NCI-H2029 treated with DMSO at 0.1 percent for 48 hours (cell line): ENCODE data around the gene GABRR1.
"Not testable (repeated sequence)": the region's sequence is repeated elsewhere in the genome, so short reads cannot be mapped to it uniquely, and the experiment has no call there.

Experiments used
- DNase-seq: peaks from one replicate; lab custom pipeline; 2025; lab: John Stamatoyannopoulos, UW

GABRR1 gene

GRCh38 chr6:89154131-89154530, 63.0 kb downstream of the GABRR1 start:
- DNase-seq = no peak

- no peak for DNase-seq
These were observed 69.0 kb downstream of the GABRR1 start for GRCh38 chr6:89148016-89148750.

- peak; percentile 22 for DNase-seq
These were observed 70.1 kb downstream of the GABRR1 start for GRCh38 chr6:89146718-89147700.

GRCh38 chr6:89145956-89146717, 71.0 kb downstream of the GABRR1 start, which contains the start of gene PM20D2:
PM20D2 (plus strand) TSS chr6:89146055; CDS start chr6:89146145, 90 bp downstream.
- DNase-seq = peak; percentile 26

GRCh38 chr6:89145091-89145955, 71.8 kb downstream of the GABRR1 start:
- no peak for DNase-seq

DNA sequence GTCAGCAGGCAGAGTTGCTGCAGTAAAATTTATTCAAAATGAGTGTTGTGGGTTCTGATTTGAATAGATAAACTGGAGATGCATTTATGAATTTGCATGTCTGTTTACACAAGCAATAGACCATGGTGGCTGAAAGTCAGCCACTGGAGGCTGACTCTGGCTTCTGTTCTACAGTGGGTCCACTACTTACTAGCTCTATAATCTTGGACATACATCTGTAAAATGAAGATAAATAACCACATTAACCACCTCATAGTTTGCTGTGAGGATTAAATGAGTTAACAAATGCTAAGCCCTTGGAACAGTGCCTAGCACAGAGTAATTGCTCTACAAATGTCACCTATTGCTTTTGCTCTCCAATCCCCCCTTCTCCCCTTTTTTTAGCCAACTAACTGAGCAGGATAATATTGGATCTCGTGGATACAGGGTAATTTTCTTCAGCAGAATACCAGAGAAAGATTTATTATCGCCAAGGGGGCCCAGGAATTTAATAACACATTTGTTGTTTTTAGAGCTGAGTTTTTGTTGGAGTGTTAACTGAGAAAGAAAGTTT, 72.7 kb downstream of the GABRR1 start:
- DNase-seq = no peak

- no peak for DNase-seq
These were observed 76.6 kb downstream of the GABRR1 start for GRCh38 chr6:89140347-89141156.

- no peak for DNase-seq
These were observed 77.4 kb downstream of the GABRR1 start for GRCh38 chr6:89139509-89140346.

DNA sequence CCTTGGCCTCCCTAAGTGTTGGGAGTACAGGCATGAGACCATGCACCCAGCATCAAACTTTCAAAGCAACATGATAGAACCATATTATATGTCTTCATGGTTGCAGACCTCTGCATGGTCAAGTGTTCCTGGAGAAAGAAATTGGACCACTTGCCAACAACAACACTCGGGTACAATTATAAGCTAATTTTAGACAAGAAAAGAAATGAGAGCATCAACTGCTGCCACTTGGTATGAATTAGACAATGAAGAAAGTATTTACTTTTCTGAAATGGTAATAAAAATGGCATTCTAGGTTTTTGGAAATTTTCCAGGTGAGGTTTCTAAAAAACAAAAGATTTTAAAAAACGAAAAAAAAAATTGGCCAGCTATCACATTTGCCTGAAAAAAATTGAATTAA, 79.0 kb downstream of the GABRR1 start:
- no peak for DNase-seq

- DNase-seq = no peak
These were observed 82.4 kb downstream of the GABRR1 start for GRCh38 chr6:89134723-89135122.

DNA sequence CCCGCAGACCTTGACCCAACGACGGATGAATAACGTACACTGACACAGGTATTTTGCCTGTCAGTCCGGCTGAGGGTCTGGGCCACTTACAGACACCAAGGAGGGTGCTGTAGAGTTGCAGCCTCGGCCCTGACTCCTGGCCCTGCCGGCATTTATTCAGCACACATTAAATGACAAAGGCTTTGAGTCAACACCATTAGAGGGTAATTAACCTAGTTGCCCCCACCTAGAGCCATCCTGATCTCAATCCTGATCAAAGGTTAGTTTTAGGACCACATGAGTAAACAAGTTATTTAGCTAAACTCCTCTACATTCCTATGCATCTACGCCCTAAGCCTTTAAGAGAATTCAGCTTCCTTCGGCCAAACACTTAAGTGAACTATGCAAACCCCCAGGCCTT, 83.2 kb downstream of the GABRR1 start:
- no peak for DNase-seq

- DNase-seq = no peak
These were observed 85.1 kb downstream of the GABRR1 start for GRCh38 chr6:89132057-89132456.

DNA sequence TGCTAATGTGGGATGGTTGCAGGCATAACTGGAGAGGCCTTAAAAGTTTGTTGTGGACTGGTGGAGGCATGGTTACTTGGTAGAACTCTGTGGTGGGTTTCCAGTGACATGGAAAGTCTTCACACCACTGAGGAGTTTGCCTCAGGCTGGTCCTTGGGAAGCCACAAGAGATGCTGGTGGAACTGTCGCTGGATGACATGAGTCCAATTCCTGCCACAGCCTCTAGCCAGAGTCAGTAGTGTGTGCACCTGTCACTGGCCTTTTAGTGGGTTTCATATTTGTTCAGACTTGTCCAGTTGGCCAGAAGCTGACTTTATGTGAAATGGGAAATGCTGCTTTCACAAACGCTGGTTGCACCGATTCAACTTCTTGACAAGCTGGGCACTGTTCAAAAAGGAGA, 85.6 kb downstream of the GABRR1 start:
- DNase-seq = no peak

GRCh38 chr6:89128256-89128671, 88.9 kb downstream of the GABRR1 start:
- not testable (repeated sequence) for DNase-seq
